RWPE1 (cell line): Measurements from ENCODE around the gene TRAK2.
A peak's percentile ranks its signal among the peaks of the same experiment; 100 is the strongest.

Source experiments
- CTCF ChIA-PET: fragments of 350-600 bp; sonication (Branson Sonifier 250); formaldehyde crosslinking; extraction: SDS; loops from one replicate; lab custom pipeline; 2021; lab: Yijun Ruan, JAX
- POLR2A ChIA-PET: fragments of 400-600 bp; formaldehyde crosslinking; extraction: SDS; loops from one replicate; lab custom pipeline; 2020; ENCODE audit warnings: antibody characterized with exemption; ENCODE audit not compliant: low non-redundant PET; lab: Yijun Ruan, JAX
- DNase-seq: peaks from one replicate; pipeline ENCODE4 v3.0.0; 2012; ENCODE audit warnings: low spot score
- H3K27ac ChIP-seq: fragments of 450-650 bp; 2 replicates; pipeline ENCODE4 v1.5.1; 2017
- CTCF ChIP-seq: fragments of 450-650 bp; conservative IDR thresholded peaks from 2 replicates; pipeline ENCODE4 v1.5.1; 2017; ENCODE audit warnings: low read depth, mild to moderate bottlenecking

Gene TRAK2

GRCh38 chr2:201357221-201357620 lies 94.0 kb downstream of the TRAK2 start, which contains the start of gene FLACC1:
FLACC1 (minus strand) TSS chr2:201357345; CDS start chr2:201351404, 5,941 bp downstream.
- ChIA-PET POLR2A (no interaction called here), CTCF (no interaction called here)

GRCh38 chr2:201353116-201353515 lies 98.1 kb downstream of the TRAK2 start:
- CTCF ChIA-PET = no interaction called here
- POLR2A ChIA-PET = no interaction called here
- H3K27ac ChIP-seq = no peak overlapping the region
- no peak for TF ChIP-seq CTCF
- DNase-seq = no peak

More at GRCh38 chr2:201357221-201357620, 94.0 kb downstream of the TRAK2 start, which contains the start of gene FLACC1:
- no peak within 1 kb of the TSS for H3K27ac ChIP-seq
- DNase-seq = peak; percentile 30
- no peak for TF ChIP-seq CTCF

GRCh38 chr2:201350879-201351278 lies 100.4 kb downstream of the TRAK2 start:
- DNase-seq = no peak
- ChIA-PET POLR2A (no interaction called here), CTCF (interaction anchor here (0.6 kb wide), 1 partner anchor 1710 kb away, joined by 3 read pairs; no protein-coding TSS in a partner anchor)
- H3K27ac ChIP-seq = no peak overlapping the region
- no peak for TF ChIP-seq CTCF

- H3K27ac ChIP-seq = no peak overlapping the region
- no peak for DNase-seq
- CTCF ChIA-PET = no interaction called here
- POLR2A ChIA-PET = no interaction called here
- no peak for TF ChIP-seq CTCF
Observed at GRCh38 chr2:201349601-201350000, 101.7 kb downstream of the TRAK2 start.

GRCh38 chr2:201348758-201349157 lies 102.5 kb downstream of the TRAK2 start:
- ChIA-PET POLR2A (no interaction called here), CTCF (no interaction called here)
- H3K27ac ChIP-seq = no peak overlapping the region
- TF ChIP-seq CTCF = no peak
- DNase-seq = no peak

GRCh38 chr2:201347138-201347537 lies 104.1 kb downstream of the TRAK2 start:
- H3K27ac ChIP-seq = no peak overlapping the region
- ChIA-PET CTCF (no interaction called here), POLR2A (no interaction called here)
- TF ChIP-seq CTCF = no peak
- DNase-seq = no peak
